GM18508 (cell line): ENCODE data around the gene ATXN7.

ENCODE experiments used
- ATAC-seq: cut with Tn5 transposase; IDR thresholded peaks from one replicate; pipeline ENCODE4 v1.9.1; 2021; ENCODE audit warnings: moderate number of reproducible peaks; ENCODE audit not compliant: insufficient read depth, unreplicated experiment

ATXN7 gene, protein sequence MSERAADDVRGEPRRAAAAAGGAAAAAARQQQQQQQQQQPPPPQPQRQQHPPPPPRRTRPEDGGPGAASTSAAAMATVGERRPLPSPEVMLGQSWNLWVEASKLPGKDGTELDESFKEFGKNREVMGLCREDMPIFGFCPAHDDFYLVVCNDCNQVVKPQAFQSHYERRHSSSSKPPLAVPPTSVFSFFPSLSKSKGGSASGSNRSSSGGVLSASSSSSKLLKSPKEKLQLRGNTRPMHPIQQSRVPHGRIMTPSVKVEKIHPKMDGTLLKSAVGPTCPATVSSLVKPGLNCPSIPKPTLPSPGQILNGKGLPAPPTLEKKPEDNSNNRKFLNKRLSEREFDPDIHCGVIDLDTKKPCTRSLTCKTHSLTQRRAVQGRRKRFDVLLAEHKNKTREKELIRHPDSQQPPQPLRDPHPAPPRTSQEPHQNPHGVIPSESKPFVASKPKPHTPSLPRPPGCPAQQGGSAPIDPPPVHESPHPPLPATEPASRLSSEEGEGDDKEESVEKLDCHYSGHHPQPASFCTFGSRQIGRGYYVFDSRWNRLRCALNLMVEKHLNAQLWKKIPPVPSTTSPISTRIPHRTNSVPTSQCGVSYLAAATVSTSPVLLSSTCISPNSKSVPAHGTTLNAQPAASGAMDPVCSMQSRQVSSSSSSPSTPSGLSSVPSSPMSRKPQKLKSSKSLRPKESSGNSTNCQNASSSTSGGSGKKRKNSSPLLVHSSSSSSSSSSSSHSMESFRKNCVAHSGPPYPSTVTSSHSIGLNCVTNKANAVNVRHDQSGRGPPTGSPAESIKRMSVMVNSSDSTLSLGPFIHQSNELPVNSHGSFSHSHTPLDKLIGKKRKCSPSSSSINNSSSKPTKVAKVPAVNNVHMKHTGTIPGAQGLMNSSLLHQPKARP

DNA sequence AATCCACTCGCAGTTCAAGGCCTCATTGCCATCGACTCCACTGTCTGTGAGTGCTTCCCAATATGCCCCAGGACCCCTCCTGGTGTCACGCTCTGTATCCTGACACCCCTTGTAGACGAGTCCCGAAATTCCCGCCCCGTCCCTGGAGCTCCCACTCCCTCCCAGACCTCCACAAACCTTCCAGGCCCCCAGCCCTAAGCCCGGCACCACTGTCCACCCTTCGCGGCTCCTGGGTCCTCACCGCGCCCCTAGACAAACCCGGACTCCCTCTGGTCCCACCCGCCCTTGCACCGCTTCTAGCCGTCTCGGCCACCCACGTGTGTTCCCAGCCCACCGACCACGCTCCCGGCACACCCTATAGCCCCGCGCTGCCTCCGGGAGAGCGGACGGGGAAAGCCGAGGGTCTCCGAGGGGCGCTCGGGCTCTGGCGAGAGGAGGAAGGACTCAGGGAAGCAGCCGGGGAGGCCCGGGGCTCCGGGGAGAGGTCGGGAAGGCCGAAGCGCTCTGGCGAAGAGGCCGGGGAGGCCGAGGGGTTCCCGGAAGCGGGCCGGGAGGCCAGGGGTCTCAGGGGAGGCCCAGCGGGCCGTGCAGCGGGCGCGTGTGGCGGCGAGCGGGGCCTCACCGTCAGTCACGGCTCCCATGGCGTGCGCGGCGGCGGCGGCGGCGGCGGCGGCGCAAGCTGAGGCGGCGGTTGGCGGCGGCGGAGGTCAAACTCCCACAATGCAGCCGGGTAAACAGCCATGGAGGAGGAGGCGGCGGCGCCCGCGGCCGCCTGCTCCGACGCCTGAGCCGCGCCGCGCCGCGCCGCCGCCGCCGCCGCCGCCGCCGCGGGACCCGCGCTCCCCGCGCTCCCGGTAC lies at the start of gene ATXN7, which contains the start of gene THOC7:
Gene ATXN7 (plus strand): TSS at position 718 of the 858 bp plus-strand sequence. CDS start 48,732 bp downstream, outside the sequence.
Gene THOC7 (minus strand): TSS at position 656 of the 858 bp plus-strand sequence. CDS start 15 bp downstream, at position 641.
- peak; percentile 42 for ATAC-seq

DNA sequence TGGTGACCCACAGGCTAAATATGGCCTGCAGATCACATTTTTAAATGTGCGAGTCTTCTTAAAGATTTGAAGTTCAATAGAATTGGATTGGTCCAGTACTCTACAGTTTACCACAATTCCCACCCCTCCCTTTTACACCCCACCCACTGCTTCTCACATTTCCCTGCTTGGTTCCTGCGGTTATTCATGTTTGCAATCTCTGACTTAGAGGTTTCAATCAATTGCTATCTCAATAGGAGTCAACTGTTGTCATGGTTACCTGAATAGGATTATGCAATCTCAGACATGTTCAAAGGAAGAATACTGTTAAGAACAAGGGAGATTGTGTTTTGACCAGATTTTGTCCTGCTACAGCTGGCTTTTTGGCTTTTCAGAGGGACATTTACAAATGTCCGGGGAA lies 49.4 kb upstream of the ATXN7 start:
- no peak for ATAC-seq

DNA sequence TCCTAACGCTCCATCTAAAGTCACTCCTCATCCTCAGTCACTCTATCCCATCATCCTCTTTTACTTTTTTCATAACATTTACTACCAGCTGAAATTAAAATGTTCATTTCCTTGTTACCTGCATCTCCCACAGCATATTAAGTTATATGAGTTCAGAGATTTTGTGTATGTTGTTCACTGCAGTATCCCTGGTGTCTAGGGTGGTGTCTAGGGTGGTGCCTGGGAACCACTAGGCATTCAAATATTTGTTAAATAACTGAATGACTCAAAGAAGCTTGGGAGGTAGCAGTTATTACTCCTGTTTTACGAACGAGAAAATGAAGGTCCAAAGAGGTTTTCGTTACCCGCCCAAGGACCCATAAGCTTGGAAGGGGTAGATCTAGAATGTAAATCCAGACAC lies 46.4 kb upstream of the ATXN7 start:
- ATAC-seq = no peak

DNA sequence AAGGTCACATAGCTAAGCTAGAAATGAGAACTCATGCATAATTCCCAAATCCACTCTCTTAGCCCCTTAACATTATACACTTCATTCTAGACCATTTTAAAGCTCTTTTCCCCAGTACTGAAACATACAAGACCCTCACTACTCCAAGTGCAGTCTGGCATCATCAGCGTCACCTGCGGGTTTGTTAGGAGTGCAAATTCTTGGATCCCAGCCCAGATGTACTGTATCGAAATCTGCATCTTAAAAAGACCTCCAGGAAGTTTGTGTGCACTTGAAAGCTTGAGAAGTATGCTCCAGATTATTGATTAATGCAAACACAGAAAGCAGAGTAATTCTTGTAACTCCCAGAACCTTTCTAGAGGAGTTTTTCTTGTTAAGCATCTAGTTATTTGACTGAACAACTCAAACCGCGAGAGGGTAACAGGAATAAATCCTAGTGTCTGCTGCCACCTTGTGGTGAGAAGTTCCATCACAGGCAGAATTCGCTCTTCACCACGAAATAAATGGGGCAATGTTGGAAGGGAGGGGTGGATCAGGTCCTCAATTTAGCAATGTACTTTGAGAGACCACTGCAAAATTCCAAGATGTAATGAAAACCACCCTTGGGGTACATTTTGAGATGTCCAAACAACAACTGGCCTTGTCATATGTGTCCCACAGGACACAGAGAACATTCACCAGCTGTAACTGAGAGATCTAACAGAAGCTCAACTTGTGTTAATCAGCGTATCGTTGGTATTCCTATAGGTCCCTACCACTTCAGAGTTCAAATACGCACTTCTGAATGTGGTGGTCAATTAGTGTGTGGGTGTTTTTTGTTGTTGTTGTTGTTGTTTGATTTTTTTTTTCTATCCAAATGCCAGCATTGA lies 45.2 kb upstream of the ATXN7 start:
- no peak for ATAC-seq

DNA sequence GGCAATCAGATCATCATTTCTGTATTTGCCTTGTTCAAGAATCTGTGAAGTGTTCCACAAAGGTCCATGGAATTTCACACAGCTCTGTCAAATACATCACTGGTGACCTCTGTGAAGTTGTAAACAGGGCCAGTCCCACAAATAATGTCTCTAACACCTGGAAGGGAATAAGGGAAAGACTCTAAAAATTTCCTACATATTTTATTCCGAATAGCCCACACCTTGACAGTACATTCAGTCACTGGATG lies 44.6 kb upstream of the ATXN7 start, which contains the start of gene C3orf49:
Gene C3orf49 (plus strand): TSS at position 149 of the 248 bp plus-strand sequence. CDS start 173 bp downstream, outside the sequence.
- no peak for ATAC-seq

- ATAC-seq = no peak
Observed at GRCh38 chr3:63824309-63824708, 39.4 kb upstream of the ATXN7 start.

DNA sequence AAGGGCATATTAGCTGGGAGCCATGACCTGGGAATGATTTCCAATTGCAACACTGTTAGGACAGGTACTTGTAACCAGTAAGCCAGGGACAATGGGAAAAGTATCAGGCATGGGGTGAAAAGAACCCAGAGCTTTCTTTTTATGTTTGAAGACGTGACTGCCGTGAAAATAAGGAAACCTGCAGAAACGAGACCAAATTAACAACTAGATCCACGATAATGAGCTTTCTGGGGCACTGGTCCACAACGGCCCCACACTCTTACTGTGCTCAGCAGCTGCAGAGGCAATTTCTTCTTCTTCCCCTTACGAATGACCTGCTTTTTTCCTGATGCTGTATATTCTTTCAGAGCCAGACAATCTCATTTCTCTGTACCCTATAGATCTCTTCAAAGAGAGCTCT lies 33.1 kb upstream of the ATXN7 start:
- ATAC-seq = no peak

GRCh38 chr3:63832395-63832794 lies 31.3 kb upstream of the ATXN7 start:
- no peak for ATAC-seq

GRCh38 chr3:63841704-63842103 lies 22.0 kb upstream of the ATXN7 start:
- no peak for ATAC-seq

GRCh38 chr3:63842127-63842526 lies 21.5 kb upstream of the ATXN7 start:
- ATAC-seq = no peak

DNA sequence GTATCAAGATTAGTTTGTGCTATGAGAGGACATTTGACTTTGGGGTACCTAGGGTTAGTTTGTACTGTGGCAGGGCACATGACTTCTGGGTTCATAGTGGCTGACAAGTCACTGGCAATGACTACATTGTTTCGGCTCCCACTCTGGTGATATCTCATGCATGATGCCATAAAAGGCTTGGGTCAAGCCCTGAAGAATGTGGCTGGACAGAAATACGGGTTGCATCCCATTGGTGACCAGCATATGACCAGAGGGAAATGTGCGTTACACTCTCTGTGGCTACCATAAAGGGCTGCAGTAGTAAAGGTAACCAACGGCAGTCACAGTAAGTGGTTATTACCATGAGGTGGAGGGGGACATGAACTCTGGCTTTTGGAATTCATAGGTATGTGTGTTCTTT lies 18.5 kb upstream of the ATXN7 start:
- no peak for ATAC-seq

- ATAC-seq = no peak
Observed at GRCh38 chr3:63847718-63848450, 15.8 kb upstream of the ATXN7 start.

DNA sequence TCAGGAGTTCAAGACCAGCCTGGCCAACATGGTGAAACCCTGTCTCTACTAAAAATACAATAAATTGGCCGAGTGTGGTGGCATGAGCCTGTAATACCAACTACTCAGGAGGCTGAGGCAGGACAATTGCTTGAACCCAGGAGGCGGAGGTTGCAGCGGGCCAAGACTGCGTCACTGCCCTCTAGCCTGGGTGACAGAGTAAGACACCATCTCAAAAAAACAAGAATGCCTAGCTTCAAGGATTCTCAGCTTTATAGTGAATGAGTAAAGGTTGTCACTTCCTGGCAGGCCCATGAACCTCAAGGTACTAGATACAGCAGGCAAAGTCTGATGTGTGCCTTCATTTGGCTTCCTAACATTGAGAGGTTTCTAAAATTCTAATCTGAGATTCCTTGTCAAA lies 14.5 kb upstream of the ATXN7 start:
- ATAC-seq = no peak

GRCh38 chr3:63851287-63851686 lies 12.4 kb upstream of the ATXN7 start:
- no peak for ATAC-seq

DNA sequence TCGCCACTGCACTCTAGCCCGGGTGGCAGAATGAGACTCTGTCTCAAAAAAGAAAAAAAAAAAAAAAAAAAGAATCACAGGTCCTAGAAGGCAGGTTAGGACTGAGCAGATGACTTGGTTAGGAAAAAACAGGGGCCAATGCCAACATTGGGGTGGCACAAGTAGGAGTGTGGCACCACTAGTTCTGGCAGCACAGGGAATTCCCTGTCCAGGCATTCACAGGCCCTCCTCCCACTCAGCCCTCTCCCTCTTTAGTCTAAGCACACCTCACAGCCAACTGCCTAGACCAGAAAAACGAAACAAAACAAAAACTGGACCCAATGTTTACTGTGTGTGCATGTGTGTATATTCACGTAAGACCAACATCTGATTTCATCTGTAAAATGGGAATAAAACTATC lies 10.6 kb upstream of the ATXN7 start:
- no peak for ATAC-seq

DNA sequence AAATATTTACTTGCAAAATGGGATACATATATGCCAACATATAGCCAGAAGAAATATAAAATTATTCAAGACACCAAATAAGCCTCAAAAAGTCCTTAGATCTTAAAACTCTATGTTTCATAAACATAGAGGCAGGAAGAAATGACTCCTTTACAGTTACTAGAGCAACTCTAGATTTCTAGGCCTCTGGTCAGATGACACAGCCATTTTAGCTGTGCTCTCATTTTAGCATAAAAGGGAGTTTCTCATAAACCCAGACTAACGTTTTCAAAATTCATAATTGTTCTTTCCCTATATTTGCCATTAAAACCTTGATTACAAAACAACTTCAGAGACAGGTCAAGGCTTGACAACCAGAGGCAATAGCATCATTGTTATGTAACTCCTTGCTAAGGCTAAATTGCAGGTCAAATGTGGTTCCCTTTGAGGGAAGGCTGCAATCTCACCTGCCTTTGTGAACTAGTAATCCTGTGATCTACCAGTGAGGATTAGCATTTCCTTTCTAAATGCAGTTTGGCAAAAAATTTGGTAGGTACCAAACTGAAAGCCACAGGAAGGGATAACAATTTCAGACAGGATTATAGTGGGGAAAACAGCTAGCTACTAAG lies 8.2 kb upstream of the ATXN7 start:
- no peak for ATAC-seq

- no peak for ATAC-seq
Observed at GRCh38 chr3:63857311-63857710, 6.4 kb upstream of the ATXN7 start.

GRCh38 chr3:63860776-63861175 lies 2.9 kb upstream of the ATXN7 start:
- ATAC-seq = no peak
